ENCODE measurements around the gene DUSP2. TPM values are rescaled to one million over a fixed set of nuclear protein-coding genes. Genes with fewer than 3 reads are reported as not detected.

Gene DUSP2
- total RNA-seq, 4 donors from 2014 or later: 2.6 to 10.2 (median 7.9) TPM

GRCh38 chr2:96150007-96150640 is 4.9 kb upstream of the DUSP2 start:
- TF ChIP-seq CTCF (IDR thresholded peaks at IDR 0.05; ENCODE audit: low read depth): no peak

- no peak for TF ChIP-seq CTCF (IDR thresholded peaks at IDR 0.05; ENCODE audit: low read depth)
Measured at GRCh38 chr2:96148410-96149217, 3.4 kb upstream of the DUSP2 start.

- no peak for TF ChIP-seq CTCF (IDR thresholded peaks at IDR 0.05; ENCODE audit: low read depth)
Measured at GRCh38 chr2:96147593-96148201, 2.5 kb upstream of the DUSP2 start.

- TF ChIP-seq CTCF (IDR thresholded peaks at IDR 0.05; ENCODE audit: low read depth): no peak
Measured at GRCh38 chr2:96146881-96147592, 1.8 kb upstream of the DUSP2 start.

GRCh38 chr2:96146153-96146880 is 1.1 kb upstream of the DUSP2 start:
- TF ChIP-seq CTCF (IDR thresholded peaks at IDR 0.05; ENCODE audit: low read depth): no peak

GRCh38 chr2:96145848-96146152 is 560 bp upstream of the DUSP2 start:
- no peak for TF ChIP-seq CTCF (IDR thresholded peaks at IDR 0.05; ENCODE audit: low read depth)

All from subcutaneous adipose tissue (tissue), 4 donors.